ELF-1 (cell line): ENCODE data around the gene HCCS.
"Not testable (repeated sequence)": the region's sequence is repeated elsewhere in the genome, so short reads cannot be mapped to it uniquely, and the experiment has no call there.

Experiments
- DNase-seq: peaks from one replicate; pipeline ENCODE4 v3.0.0-alpha.2; 2016; ENCODE audit warnings: low read depth, low spot score

The HCCS gene

GRCh38 chrX:11123087-11123486 is 12.0 kb downstream of the HCCS start:
- DNase-seq: not testable (repeated sequence)

- DNase-seq: no peak
Observed at GRCh38 chrX:11124112-11124511, 13.0 kb downstream of the HCCS start.

DNA sequence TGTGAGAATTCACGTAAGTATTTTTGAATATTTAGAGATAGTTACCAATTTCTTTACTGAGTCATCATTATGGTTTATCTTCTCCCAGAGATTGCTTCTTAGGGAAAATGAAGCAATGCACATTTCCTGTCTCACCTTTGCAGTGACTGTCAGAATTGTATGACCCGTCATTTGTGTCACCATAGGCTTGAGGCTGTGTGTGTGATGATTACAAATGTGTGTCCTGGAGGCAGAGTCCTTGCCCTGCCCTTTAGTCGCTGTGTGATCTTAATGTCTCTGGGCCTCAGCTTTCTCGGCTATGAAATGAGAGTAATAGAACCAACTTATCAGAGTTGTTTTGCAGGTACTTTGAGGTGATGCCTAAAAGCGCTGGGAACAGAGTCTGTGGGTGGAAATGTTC is 13.9 kb downstream of the HCCS start:
- DNase-seq: no peak

- peak; percentile 89 for DNase-seq
Observed at GRCh38 chrX:11129534-11130105, 18.5 kb downstream of the HCCS start.

GRCh38 chrX:11130136-11130535 is 19.0 kb downstream of the HCCS start:
- DNase-seq: no peak

DNA sequence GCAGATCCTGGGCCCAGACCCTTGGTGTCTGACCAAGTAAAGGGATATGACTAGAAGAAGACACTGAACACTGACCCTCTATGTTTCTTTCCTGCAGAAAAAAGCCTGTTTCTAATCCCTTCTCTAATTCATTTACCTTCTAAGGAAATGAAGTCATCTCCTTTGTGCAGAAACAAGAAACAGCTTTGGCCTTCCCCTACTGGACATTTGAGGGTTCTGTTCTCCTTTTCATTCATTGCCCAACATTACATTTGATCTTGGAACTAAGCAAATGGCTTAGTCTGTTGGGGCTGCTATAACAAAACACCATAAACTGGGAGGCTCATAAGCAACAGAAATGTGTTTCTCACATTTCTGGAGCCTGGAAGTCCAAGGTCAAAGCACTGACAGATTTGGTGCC is 20.0 kb downstream of the HCCS start:
- no peak for DNase-seq

- no peak for DNase-seq
Observed at GRCh38 chrX:11135564-11136185, 24.5 kb downstream of the HCCS start.

- DNase-seq: no peak
Observed at GRCh38 chrX:11137543-11138139, 26.5 kb downstream of the HCCS start.

- no peak for DNase-seq
Observed at GRCh38 chrX:11138498-11139390, 27.6 kb downstream of the HCCS start.

GRCh38 chrX:11143931-11144678 is 33.0 kb downstream of the HCCS start:
- DNase-seq: peak; percentile 80

- DNase-seq: no peak
Observed at GRCh38 chrX:11146411-11146810, 35.3 kb downstream of the HCCS start.

DNA sequence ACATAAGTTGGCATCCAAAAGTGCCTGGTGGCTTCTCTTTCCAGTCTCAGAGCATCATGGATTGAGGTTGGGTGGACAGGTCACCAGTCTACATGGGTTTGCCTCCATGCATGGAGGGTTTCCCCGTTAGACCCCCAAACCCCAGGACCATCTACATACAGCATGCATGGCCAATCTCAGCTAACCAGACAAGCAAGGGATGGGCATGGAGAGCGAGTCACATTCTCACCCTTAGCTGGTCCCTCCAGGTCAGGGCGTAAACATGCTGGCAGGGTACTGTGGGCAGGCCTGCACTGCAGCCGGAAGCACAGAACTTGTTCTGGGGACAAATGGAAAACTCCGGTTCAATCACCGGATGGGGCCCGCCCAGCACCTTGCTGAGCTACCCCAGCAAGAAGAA is 37.3 kb downstream of the HCCS start:
- no peak for DNase-seq

- DNase-seq: no peak
Observed at GRCh38 chrX:11151799-11152559, 40.8 kb downstream of the HCCS start.

DNA sequence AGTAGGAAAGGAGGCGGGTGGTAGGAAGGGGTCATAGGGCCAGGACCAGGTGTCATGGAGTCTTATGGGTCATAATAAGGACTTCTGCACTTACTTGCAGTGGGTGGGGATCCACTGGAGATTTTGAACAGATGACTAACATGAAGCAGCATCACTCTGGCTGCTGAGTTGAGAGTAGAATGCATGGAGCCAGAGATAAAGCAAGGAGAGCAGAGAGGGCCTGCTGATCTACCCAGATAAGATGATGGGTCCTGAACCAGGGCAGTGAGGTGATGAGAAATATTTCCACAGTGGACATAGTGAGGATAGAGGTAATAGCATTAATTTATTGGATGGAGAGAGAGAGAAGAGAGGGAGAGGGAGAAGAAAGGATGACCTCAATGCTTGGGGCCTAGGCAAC is 48.0 kb downstream of the HCCS start:
- no peak for DNase-seq

DNA sequence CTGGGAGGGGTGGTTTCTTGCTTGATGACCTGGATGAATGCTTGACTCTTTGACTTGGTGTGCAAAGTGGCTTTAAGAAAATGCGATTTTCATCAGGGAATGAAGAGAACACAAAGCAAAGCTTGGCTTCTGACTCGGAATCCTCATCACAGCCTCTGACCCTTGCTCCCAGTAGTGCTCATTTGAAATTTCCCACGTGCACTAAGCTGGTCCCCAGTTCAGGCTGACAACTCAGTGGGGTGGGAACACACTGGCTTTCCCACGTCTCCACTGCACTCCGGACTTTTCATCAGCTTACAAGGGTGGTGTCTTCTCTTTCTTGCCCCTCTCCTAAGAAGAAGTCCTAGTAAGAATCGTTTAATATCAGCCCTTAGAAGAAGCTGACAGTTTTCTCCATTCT is 53.3 kb downstream of the HCCS start:
- no peak for DNase-seq

DNA sequence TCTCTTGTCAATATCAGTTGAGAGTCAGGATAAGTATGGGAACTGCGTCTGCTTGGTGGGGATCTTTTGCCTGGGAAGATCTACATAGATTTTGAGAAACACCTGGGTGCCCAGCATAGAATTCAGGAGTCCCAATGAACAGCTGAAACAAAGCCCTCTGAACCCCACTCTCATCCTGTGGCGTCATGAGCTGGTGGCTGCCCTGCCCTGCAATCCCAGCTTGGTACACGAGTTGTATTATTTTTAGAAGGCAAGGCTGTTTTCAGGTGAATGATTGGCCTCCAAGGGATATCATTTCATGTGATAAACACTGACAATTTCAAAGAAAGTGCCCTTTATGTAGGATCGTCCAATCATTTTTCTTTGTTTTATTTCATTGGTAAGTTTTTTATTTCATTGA is 60.8 kb downstream of the HCCS start:
- DNase-seq: no peak

DNA sequence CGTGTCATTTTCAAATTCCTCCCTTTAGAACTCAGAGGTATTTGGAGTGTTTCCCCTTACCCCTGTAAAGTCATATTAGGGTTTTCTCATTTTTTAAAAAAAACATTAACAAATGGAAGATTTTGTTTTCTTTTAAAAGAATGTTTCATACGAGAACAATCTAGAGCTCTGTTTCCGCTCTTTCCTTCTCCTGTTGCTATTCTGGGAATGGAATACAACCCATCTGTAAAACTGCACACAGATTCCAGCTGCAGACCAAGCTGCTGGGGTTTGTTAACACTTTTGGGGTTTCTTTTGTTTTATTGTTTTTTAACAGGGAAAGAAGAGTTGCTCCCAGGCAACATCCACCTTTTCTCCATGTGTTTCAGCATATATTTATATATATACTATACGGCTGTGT is 61.3 kb downstream of the HCCS start:
- no peak for DNase-seq
